Activated CD4-positive, CD25-positive, alpha-beta regulatory T cell (primary cell): Measurements from ENCODE around the gene MRTFA.
"Not testable (repeated sequence)": the region's sequence is repeated elsewhere in the genome, so short reads cannot be mapped to it uniquely, and the experiment has no call there.

Experiments used
- DNase-seq, 4 experiments: peaks; one replicate each; lab custom pipeline; 2025; lab: John Stamatoyannopoulos, UW

Gene MRTFA

GRCh38 chr22:40521046-40521445, 115.5 kb downstream of the MRTFA start:
- DNase-seq, result no peak

DNA sequence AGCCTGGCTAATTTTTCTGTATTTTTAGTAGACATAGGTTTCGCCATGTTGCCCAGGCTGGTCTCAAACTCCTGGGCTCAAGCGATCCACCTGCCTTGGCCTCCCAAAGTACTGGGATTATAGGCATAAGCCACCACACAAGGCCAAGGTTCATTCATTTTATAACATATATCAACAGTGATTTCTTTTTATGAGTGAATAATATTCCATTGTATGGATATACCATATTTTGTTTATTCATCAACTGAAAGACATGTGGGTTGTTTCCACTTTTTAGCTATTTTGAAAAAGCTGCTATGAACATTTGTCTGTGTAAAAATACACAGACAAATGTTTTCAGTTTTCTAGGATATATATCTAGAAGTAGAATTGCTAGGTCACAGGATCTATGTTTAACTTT, 116.0 kb downstream of the MRTFA start:
- no peak for DNase-seq

DNA sequence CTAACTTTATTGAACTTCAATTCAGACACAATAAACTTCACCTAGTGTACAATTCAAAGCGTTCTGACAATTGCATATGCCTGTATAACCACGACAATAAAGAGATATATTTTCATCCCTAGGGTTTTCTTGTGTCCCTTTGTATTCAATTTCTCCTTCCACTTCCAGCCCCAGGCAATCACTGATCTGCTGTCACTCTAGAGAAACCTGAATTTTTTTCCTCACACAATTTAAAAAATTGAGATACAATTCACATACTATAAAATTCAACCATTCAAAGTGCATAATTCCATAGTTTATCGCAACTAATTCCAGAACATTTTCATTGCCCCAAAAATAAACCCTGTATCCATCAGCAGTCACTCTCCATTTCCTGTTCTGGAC, 116.6 kb downstream of the MRTFA start:
- no peak for DNase-seq

DNA sequence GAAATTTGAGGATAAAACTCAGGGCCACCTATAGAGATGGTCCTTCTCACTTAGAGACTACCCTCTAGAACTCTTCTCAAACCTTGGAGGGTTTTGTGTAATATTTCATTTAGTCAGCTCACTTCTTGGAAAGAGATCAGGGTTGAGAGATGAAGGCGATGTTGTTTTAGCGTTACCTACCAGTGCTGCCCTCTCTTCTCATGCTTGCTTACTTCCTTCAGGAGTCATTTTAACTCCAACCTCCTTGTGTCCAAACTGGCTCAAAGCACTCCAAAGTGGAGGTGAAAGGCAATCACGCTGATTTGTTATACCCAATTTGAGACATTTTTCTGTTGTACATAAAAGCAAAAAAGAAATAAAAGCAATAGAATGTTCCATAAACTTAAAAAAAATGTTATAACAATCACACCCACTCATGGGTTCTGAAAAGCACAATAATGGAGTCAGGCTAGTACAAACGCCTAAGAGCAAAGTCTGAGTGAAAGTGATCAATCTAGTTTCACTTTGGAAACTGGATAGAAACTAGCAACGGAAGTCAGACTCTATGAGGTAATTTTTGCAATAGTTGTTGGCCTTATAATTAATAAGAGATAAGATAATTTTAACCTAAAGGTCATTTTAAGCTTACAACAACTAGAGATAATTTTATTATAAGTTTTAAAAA, 117.1 kb downstream of the MRTFA start:
- no peak for DNase-seq

GRCh38 chr22:40518840-40519239, 117.7 kb downstream of the MRTFA start:
- DNase-seq, result no peak

GRCh38 chr22:40517631-40518030, 118.9 kb downstream of the MRTFA start:
- no peak for DNase-seq

DNA sequence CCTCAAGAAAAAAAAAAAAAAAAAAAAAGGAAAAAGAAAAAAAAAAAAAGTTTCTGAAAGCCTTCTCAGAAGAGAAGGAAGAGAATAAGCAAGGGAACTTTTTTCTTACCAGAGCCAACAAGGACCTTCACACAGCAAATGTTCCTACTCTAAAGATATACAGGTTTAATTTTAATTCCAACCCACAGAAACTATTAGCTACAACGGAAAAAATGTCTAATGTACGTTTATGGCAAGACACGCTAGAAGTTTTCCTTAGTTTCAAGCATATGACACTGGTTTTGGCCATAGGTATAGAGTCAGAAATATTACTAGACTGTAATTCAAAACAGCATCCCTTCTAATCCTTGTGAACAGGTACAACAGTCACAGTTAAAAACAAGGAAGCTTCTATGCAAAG, 120.1 kb downstream of the MRTFA start:
- DNase-seq, result no peak

- DNase-seq, result no peak
Observed at GRCh38 chr22:40512426-40513136, 123.9 kb downstream of the MRTFA start.

DNA sequence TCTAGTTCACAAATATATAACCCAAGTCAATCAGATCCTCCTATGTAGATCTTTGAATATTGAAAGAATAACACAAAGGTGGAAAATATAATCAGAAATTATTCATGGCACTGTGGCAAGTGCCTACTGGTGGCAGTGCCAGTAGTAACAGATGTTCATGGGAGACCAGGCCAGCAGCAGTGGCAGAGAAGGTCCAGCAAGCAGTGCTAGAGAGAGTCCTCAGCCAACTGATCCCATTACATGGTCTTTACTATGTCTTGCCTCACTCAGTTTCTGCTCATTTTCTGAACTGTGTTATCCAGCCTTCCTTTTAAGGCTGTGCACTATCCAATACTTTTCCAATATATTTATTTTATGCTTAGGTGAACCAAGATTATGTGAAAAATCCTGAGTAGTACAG, 124.9 kb downstream of the MRTFA start:
- no peak for DNase-seq

DNA sequence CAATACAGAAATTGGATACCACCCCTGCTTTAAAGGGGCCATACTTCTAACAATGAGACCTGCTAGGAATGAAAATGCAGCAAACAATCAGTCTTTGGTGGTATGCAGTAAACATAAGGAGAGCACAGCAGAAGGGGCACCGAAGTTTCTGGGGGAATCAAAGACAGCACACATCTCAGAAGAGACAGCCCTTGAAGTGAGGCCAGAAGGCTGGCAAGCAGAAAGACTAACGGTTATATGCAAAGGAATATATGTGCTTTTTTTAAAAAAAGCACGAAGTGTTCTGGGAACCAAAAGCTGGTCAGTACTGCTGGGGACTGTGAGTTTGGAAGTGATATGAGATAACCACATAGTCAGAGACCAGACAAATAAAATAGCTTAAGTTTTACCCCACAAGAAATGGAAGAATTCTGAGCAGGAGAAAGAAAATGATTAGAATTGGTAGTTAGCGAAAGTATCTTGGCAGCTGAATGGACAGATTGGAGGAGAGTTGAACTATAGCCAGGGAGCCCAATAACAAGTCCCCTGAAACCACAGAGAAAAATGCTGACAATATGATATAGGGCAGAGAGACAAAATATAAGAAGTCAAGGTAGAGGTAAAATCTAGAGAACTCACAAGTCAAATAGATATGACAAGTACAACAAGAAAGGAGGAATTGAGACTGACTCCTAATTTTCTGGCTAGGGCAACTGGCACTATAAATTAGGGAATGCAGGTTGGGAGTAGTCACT, 125.7 kb downstream of the MRTFA start:
- DNase-seq, result no peak

DNA sequence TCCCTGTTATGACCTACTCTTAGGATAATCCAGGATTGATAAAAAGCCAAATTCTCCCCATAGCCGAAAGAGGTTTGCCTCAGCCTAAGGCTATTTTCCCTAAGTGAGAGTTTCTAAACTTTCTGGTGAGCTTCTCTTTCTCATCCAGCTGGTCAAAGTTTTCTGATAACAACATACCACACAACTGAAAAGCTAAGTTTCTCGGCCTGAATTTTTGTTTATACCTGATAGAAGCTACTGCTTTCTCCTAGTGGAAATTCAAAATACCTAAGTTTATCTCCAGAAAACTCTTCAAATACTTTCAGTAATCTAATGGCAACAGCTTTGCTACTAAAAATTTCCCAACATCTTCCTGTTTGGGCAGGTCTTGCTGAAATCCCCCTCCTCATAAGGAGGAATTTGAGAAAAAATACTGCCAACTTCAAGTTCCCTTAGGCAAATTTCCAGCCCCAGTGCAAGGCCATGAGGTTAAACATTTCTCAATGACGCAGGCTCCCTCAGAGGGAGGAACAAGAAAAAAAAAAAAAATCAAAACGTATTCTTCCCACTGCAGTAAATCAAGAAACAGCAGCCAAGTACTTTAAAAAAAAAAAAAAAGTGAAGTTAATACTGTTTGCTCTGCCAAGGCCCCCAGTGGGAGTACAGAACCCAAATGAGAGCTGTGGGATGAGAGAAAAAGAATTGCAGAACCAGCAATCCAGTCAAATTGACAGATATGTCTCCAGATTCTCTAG, 127.0 kb downstream of the MRTFA start:
- DNase-seq, result no peak

DNA sequence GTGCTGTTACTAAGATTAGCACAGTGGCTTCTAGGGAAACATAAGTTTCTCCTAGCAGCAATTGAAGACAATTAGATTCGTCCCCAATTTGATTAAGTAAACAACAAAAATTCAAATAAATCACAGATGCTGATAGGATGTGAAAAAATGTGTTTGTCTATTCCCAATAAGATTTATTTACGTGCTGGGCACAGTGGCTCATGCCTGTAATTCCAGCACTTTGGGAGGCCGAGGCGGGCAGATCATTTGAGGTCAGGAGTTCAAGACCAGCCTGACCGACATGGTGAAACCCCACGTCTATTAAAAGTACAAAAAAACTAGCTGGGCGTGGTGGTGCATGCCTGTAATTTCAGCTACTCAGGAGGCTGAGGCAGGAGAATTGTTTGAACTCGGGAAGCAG, 128.5 kb downstream of the MRTFA start:
- not testable (repeated sequence) for DNase-seq

- no peak for DNase-seq
Observed at GRCh38 chr22:40507491-40507890, 129.0 kb downstream of the MRTFA start.

DNA sequence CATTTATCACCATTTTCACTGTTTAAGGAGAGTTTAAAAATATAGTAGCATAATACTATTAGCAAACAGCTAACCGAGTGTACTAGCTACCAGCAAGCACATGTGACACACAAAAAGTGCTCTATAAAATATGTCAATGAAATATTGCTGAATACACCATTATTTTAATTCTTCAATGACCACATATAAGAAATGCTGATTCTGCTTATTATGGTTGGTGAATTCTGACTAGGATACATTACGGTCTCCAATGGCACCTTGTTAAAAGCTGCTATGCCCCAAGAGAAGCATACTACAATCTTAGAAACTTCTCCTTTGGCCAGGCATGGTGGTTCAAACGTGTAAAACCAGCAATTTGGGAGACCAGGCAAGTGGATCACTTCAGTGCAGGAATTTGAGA, 129.8 kb downstream of the MRTFA start:
- DNase-seq, result no peak

DNA sequence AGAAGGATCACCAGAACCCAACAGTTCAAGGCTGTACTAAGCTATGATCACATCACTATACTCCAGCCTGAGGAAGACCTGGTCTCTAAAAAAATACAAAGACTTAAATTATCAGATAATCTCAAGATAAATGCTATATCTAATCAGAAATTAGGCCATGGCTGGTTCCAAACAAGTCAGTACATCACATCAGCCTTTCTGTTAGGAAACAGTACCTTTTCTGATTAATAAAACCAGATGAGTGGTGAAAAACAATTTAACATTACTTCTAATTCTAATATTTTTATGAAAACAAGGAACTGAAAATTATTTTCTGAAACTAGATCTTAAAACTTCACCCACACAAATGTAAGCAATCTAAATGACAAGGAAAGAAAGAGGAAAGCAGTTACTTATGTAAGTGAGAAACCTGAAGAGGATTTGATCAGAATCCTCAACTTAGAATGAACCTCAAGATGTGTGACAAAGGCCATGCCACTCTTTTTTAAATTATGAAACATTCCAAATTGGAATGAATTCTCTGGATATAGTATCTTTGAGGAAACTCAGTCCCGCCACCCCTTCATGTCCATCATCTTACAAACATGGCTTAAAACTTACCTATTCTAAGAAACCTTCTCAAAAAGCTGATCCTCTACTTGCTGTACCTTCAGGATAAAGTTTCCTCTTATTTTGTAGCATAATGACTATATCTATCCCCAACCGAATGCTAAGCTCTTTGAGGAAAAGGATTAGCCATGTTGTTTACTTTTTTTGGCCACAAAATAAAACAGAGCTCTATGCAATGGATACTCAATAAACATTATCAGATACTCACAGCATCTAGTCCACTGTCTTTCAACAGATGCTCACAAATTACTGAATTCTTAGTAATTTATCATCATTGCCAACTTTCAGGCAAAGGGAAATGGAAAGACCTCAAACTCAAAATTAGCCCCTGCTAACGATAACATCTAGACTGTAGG, 132.0 kb downstream of the MRTFA start:
- no peak for DNase-seq

DNA sequence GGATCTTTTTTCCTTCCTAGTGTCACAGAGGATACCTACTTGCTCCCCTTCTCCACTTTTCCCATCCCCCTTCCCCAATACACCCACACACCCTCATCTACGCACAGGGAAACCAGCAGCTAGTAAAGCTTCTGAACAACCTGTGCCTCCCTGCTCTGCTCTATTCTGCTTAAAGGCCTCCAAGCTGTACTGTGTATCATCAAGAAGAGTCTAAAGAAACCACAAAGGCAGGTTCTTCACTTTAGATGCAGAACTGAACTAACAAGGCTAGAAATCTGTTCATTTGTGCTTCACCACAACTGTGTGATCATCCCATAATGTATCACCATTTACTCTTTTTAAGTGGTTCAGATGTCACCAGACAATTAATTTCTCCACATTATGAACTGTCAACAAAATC, 133.6 kb downstream of the MRTFA start:
- no peak for DNase-seq

DNA sequence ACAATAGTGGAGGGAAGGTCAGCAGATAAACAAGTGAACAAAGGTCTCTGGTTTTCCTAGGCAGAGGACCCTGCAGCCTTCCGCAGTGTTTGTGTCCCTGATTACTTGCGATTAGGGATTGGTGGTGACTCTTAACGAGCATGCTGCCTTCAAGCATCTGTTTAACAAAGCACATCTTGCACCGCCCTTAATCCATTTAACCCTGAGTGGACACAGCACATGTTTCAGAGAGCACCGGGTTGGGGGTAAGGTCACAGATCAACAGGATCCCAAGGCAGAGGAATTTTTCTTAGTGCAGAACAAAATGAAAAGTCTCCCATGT, 136.1 kb downstream of the MRTFA start:
- DNase-seq, result not testable (repeated sequence)

- no peak for DNase-seq
Observed at GRCh38 chr22:40499209-40499623, 137.3 kb downstream of the MRTFA start.

GRCh38 chr22:40498420-40499208, 137.9 kb downstream of the MRTFA start:
- no peak for DNase-seq

GRCh38 chr22:40493441-40493840, 143.1 kb downstream of the MRTFA start:
- DNase-seq, result no peak
